WERI-Rb-1 (cell line): Measurements from ENCODE around the gene GPR150.

Source experiments
- DNase-seq: peaks from one replicate; pipeline ENCODE4 v3.0.0-alpha.2; 2020
- H3K27ac ChIP-seq: fragments of 250-450 bp; sonication (Bioruptor Pico); 2 replicates; pipeline ENCODE4 v1.5.1; 2020; ENCODE audit warnings: mild to moderate bottlenecking, moderate library complexity
- H3K27me3 ChIP-seq: fragments of 250-450 bp; sonication (Bioruptor Pico); 2 replicates; pipeline ENCODE4 v1.5.1; 2021; ENCODE audit warnings: mild to moderate bottlenecking, low read depth, moderate library complexity; ENCODE audit not compliant: insufficient read depth, severe bottlenecking
- H3K36me3 ChIP-seq: fragments of 250-450 bp; sonication (Bioruptor Pico); 2 replicates; pipeline ENCODE4 v1.5.1; 2020; ENCODE audit warnings: mild to moderate bottlenecking, moderate library complexity
- H3K4me3 ChIP-seq: 2 replicates; pipeline ENCODE4 v1.5.1; 2011; ENCODE audit warnings: low read depth, mild to moderate bottlenecking, control low read depth, low read length
- H3K9me3 ChIP-seq: fragments of 250-450 bp; sonication (Bioruptor Pico); 2 replicates; pipeline ENCODE4 v1.5.1; 2021; ENCODE audit warnings: mild to moderate bottlenecking, moderate library complexity; ENCODE audit not compliant: severe bottlenecking
- TF ChIP-seq, protein P1 (sequence below): IDR thresholded peaks from 2 replicates; pipeline ENCODE4 v1.5.1; 2011; ENCODE audit warnings: low read depth, mild to moderate bottlenecking, control low read depth, inconsistent platforms, low read length

The GPR150 gene

DNA sequence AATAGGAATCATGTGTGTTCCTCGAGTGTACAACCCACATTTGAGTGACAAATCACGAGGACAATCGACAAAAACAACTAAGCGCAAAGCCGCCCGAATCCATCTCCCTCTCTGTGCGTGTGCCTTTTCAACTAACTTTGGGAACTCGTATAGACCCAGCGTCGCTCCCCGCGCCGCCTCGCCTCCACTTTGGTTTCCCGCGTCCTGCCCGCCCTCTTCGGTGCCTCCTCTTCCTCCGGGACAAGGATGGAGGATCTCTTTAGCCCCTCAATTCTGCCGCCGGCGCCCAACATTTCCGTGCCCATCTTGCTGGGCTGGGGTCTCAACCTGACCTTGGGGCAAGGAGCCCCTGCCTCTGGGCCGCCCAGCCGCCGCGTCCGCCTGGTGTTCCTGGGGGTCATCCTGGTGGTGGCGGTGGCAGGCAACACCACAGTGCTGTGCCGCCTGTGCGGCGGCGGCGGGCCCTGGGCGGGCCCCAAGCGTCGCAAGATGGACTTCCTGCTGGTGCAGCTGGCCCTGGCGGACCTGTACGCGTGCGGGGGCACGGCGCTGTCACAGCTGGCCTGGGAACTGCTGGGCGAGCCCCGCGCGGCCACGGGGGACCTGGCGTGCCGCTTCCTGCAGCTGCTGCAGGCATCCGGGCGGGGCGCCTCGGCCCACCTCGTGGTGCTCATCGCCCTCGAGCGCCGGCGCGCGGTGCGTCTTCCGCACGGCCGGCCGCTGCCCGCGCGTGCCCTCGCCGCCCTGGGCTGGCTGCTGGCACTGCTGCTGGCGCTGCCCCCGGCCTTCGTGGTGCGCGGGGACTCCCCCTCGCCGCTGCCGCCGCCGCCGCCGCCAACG is at the start of gene GPR150:
Gene GPR150, plus strand, starts transcription at position 58 of the 840 bp plus-strand sequence. Its CDS starts 189 bp downstream, at position 247.
- Histone ChIP-seq H3K36me3 (no peaks in the 10 kb centered on the region), H3K4me3 (peak within 1 kb of the TSS; percentile 59), H3K27me3 (no peaks in the 10 kb centered on the region), H3K9me3 (no peaks in the 10 kb centered on the region), H3K27ac (peak within 1 kb of the TSS; percentile 68)
- TF ChIP-seq, protein P1, sequence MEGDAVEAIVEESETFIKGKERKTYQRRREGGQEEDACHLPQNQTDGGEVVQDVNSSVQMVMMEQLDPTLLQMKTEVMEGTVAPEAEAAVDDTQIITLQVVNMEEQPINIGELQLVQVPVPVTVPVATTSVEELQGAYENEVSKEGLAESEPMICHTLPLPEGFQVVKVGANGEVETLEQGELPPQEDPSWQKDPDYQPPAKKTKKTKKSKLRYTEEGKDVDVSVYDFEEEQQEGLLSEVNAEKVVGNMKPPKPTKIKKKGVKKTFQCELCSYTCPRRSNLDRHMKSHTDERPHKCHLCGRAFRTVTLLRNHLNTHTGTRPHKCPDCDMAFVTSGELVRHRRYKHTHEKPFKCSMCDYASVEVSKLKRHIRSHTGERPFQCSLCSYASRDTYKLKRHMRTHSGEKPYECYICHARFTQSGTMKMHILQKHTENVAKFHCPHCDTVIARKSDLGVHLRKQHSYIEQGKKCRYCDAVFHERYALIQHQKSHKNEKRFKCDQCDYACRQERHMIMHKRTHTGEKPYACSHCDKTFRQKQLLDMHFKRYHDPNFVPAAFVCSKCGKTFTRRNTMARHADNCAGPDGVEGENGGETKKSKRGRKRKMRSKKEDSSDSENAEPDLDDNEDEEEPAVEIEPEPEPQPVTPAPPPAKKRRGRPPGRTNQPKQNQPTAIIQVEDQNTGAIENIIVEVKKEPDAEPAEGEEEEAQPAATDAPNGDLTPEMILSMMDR = peak; percentile 32; the same call in 1 of the 2 replicates
- DNase-seq = peak; percentile 63

DNA sequence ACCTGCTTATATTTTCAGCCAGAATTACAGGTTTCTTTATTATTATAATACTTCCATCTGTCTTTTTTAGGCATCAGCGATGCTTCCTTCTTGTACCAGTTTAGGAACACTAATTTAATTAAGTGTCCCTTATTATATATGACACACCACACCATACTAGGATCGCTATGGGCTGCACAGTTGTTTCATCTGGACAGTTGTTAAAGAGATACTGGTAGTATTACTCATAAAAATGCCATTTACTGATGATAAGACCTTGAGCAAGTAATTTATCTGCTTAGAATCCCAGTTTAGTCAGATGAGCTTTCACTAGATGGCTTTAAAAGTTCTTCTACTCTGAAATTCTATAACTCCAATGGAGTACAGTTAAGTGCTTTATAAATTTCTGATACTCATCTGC is 47.9 kb upstream of the GPR150 start:
- Histone ChIP-seq H3K36me3 (no peaks in the 10 kb centered on the region; the same call in 1 of the 2 replicates), H3K9me3 (no peaks in the 10 kb centered on the region), H3K27me3 (no peaks in the 10 kb centered on the region), H3K4me3 (no peak overlapping the region), H3K27ac (no peak overlapping the region)
- TF ChIP-seq, protein P1 = no peak
- DNase-seq = no peak

DNA sequence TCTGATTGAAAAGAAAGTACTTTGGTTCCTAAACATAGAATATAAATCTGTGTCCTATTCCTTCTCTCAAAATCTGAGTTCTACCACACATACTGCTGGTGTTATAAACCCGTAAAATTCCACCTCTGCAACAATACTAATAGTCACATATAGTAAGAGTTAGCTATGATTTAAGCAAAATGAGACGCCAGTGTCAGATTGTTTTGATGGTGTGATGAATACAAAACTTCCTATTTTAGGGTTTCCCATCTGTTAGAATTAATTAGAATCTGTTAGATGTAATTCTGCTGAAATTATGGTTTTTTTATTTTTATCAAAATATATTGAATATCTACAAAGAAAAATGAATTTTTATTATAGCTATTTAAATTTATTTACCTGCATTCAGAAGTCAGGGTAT is 38.3 kb upstream of the GPR150 start:
- no peak overlapping the region for H3K27ac ChIP-seq

DNA sequence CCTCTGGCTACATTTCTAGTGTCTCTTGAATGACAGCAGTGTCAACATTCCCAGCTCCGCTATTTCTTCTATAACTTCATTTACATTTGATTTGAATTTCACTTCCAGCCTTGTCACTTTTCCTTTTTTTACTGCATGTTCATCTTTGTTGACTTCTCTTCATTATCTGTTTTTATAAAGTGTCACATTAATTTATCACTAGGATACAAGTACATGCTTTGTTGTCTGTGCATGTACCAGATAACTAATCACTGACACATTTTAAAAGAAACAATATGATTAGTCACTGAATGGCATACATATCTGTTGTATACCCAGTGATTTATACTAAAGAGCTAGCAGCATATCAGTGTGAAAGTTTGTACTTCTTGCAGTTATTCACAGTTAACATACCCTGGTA is 35.9 kb upstream of the GPR150 start:
- Histone ChIP-seq H3K27ac (no peak overlapping the region), H3K36me3 (no peaks in the 10 kb centered on the region), H3K27me3 (no peaks in the 10 kb centered on the region), H3K4me3 (no peak overlapping the region), H3K9me3 (no peaks in the 10 kb centered on the region)
- no peak for DNase-seq
- TF ChIP-seq, protein P1 = no peak

More for the DNA sequence above, 38.3 kb upstream of the GPR150 start:
- H3K9me3 ChIP-seq = no peaks in the 10 kb centered on the region
- TF ChIP-seq, protein P1 = no peak
- DNase-seq = no peak
- H3K27me3 ChIP-seq = no peaks in the 10 kb centered on the region
- H3K36me3 ChIP-seq = no peaks in the 10 kb centered on the region
- no peak overlapping the region for H3K4me3 ChIP-seq

DNA sequence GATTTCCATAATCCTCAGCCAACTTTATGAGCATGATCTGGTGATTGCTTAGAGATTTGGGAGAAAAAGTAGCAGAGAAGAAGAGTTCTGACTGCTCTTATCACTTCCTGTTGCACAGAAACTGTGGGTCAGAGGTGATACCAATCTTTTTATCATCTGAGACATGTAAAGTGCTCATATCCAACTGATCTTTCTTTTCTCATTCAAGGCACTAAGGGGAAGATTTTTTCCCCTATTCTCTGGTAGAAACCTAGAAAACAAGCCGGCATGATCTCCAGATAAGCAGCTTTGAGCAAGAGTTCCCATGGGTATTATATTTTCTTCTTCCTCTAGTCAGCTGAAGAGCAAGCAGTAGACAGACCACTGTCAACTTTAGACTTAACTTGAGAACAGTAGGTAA is 29.0 kb upstream of the GPR150 start:
- Histone ChIP-seq H3K36me3 (no peaks in the 10 kb centered on the region; the same call in 1 of the 2 replicates), H3K27ac (no peak overlapping the region), H3K4me3 (no peak overlapping the region), H3K9me3 (no peaks in the 10 kb centered on the region), H3K27me3 (no peaks in the 10 kb centered on the region)
- TF ChIP-seq, protein P1 = no peak
- DNase-seq = no peak
